Measurements from ENCODE around the gene PHLDB1.

PHLDB1 gene

GRCh38 chr11:118607401-118608359, at the start of gene PHLDB1:
Gene PHLDB1 (plus strand): TSS chr11:118607615. CDS start chr11:118613837, 6,222 bp downstream.
- H3K4me3 ChIP-seq (ENCODE audit: low read depth, low read length), result peak within 1 kb of the TSS; percentile 90
- peak; percentile 49 for TF ChIP-seq CTCF (IDR thresholded peaks at IDR 0.05; ENCODE audit: low read depth, low read length)

- no peak overlapping the region for H3K4me3 ChIP-seq (ENCODE audit: low read depth, low read length)
- TF ChIP-seq CTCF (IDR thresholded peaks at IDR 0.05; ENCODE audit: low read depth, low read length), result no peak
Measured at GRCh38 chr11:118560806-118561205, 46.6 kb upstream of the PHLDB1 start.

- peak overlapping the region; percentile 66 for H3K4me3 ChIP-seq (ENCODE audit: low read depth, low read length)
- TF ChIP-seq CTCF (IDR thresholded peaks at IDR 0.05; ENCODE audit: low read depth, low read length), result no peak
Measured at GRCh38 chr11:118565051-118565450, 42.4 kb upstream of the PHLDB1 start.

DNA sequence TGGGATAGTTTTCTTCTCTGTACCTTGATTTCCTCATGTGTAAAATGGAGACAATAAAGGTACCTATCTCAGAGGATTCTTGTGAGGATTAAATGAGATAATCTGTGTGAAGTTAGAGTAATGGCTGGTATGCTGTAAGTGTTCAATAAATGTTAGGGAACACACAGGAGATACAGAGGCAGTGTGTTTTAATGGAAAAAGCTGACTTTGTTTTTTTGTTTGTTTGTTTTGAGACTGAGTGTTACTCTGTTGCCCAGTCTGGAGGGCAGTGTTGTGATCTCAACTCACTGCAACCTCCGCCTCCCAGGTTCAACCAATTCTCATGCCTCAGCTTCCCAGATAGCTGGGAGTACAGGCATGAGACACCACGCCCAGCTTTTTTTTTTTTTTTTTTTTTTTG, 37.7 kb upstream of the PHLDB1 start:
- H3K4me3 ChIP-seq (ENCODE audit: low read depth, low read length), result no peak overlapping the region
- no peak for TF ChIP-seq CTCF (IDR thresholded peaks at IDR 0.05; ENCODE audit: low read depth, low read length)

- no peak for TF ChIP-seq CTCF (IDR thresholded peaks at IDR 0.05; ENCODE audit: low read depth, low read length)
- H3K4me3 ChIP-seq (ENCODE audit: low read depth, low read length), result no peak overlapping the region
Measured at GRCh38 chr11:118570787-118571186, 36.6 kb upstream of the PHLDB1 start.

DNA sequence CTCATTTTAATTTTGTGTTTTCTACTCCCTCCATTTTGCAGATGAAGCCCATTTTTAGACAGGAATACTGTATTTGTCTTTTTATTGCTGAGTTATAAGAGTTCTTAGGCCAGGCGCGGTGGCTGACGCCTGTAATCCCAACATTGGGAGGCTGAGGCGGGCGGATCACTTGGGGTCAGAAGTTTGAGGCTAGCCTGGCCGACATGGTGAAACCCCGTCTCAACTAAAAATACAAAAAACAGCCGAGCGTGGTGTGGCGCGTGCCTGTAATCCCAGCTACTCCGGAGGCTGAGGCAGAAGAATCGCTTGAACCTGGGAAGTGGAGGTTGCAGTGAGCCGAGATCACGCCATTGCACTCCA, 35.7 kb upstream of the PHLDB1 start:
- H3K4me3 ChIP-seq (ENCODE audit: low read depth, low read length), result peak overlapping the region; percentile 98

GRCh38 chr11:118572061-118572980, 35.1 kb upstream of the PHLDB1 start, which contains the start of gene ARCN1:
Gene ARCN1 (plus strand): TSS chr11:118572409. CDS start chr11:118572548, 139 bp downstream.
- TF ChIP-seq CTCF (IDR thresholded peaks at IDR 0.05; ENCODE audit: low read depth, low read length), result no peak
- peak within 1 kb of the TSS; percentile 98 for H3K4me3 ChIP-seq (ENCODE audit: low read depth, low read length)
